Endothelial cell (in vitro differentiated cells): Measurements from ENCODE around the gene SARS1. TPM values are rescaled to one million over a fixed set of nuclear protein-coding genes. Genes with fewer than 3 reads are reported as not detected.

ENCODE experiments used
- DNase-seq: peaks from one replicate; pipeline ENCODE4 v3.0.0; 2021; ENCODE audit warnings: low spot score
- H3K27ac Mint-ChIP-seq: one replicate; pipeline ENCODE4 v1.8.0; 2021; ENCODE audit warnings: mixed read lengths, inconsistent platforms; ENCODE audit not compliant: unreplicated experiment
- H3K27me3 Mint-ChIP-seq: one replicate; pipeline ENCODE4 v1.8.0; 2021; ENCODE audit warnings: mild to moderate bottlenecking, moderate library complexity, mixed read lengths, inconsistent platforms; ENCODE audit not compliant: unreplicated experiment
- H3K36me3 Mint-ChIP-seq: one replicate; pipeline ENCODE4 v1.8.0; 2021; ENCODE audit warnings: mild to moderate bottlenecking, low read depth, mixed read lengths, inconsistent platforms; ENCODE audit not compliant: unreplicated experiment
- H3K4me1 Mint-ChIP-seq: one replicate; pipeline ENCODE4 v1.8.0; 2021; ENCODE audit warnings: mild to moderate bottlenecking, mixed read lengths, inconsistent platforms; ENCODE audit not compliant: unreplicated experiment
- H3K4me3 Mint-ChIP-seq: one replicate; pipeline ENCODE4 v1.8.0; 2021; ENCODE audit warnings: mild to moderate bottlenecking, mixed read lengths, inconsistent platforms; ENCODE audit not compliant: unreplicated experiment
- H3K9me3 Mint-ChIP-seq: one replicate; pipeline ENCODE4 v1.8.0; 2021; ENCODE audit warnings: mixed read lengths, inconsistent platforms; ENCODE audit not compliant: unreplicated experiment
- CTCF ChIP-seq: fragments of 200-600 bp; sonication (generic); IDR thresholded peaks from one replicate; pipeline ENCODE4 v1.5.0; 2021; ENCODE audit warnings: antibody characterized with exemption; ENCODE audit not compliant: unreplicated experiment
- total RNA-seq: library from RNA; stranded (reverse); fragmentation: NEBNext Ultra II Directional; extraction: Animal tissue kit (Norgen Biotek cat#: 25700); gene quantifications from one replicate; pipeline ENCODE4 v1.2.1, GENCODE V29; 2021; ENCODE audit not compliant: unreplicated experiment

Gene SARS1
- total RNA-seq, 1 donor from 2014 or later: 125 TPM

- Mint-ChIP-seq H3K27ac (no peak overlapping the region), H3K9me3 (no peaks in the 10 kb centered on the region), H3K4me1 (peaks cover 28% of the 10 kb centered on the region), H3K27me3 (peaks cover 6% of the 10 kb centered on the region), H3K4me3 (no peak overlapping the region), H3K36me3 (no peaks in the 10 kb centered on the region)
- no peak for DNase-seq
- no peak for TF ChIP-seq CTCF
These were observed 21.3 kb upstream of the SARS1 start for GRCh38 chr1:109192433-109192832.

DNA sequence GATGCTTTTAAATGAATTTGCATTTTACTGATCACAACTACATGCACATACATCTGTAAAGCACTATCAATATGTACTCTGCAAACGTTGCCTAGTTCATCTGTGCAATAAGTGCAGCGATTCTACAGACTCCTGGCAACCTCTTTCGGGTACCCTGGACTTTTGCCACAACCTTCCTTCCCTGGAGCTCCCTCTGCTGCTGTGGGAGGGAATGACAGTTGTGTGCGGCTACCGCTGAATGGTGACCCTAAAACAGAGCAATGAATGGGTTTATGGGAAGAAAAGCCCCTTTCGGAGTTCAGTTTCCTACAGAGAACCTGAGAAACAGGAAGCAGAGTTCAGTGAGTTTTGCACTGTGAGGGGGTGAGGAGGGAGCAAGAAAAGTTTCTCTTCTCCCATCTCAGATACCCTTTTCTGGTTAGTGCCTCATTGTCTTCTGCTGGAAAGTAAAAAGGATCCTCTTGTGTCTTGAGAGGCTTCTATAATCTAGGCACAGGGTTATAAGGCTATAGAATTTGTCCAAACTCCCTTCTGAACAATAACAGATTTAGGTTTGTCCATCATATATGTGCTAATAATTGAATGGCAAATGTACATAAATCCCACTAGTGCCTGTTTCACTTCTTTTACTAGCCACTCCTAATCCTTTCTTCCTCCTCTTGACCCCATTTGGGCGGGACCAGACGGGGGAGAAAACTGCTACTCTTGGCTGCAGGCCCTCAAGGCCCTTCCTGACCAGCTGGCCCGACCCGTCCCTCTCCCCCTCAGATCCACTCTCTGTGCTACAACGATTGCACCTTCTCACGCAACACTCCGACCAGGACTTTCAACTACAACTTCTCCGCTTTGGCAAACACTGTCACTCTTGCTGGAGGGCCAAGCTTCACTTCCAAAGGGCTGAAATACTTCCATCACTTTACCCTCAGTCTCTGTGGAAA lies 19.8 kb upstream of the SARS1 start:
- Mint-ChIP-seq H3K36me3 (no peaks in the 10 kb centered on the region), H3K9me3 (no peaks in the 10 kb centered on the region), H3K4me3 (no peak overlapping the region), H3K27me3 (peaks cover 6% of the 10 kb centered on the region), H3K4me1 (peaks cover 30% of the 10 kb centered on the region), H3K27ac (no peak overlapping the region)
- DNase-seq: peak; percentile 75
- peak; percentile 65 for TF ChIP-seq CTCF

GRCh38 chr1:109197158-109198042 lies 16.3 kb upstream of the SARS1 start:
- TF ChIP-seq CTCF: no peak
- Mint-ChIP-seq H3K36me3 (no peaks in the 10 kb centered on the region), H3K27ac (peak overlapping the region; percentile 19), H3K4me1 (peaks cover 9% of the 10 kb centered on the region), H3K9me3 (no peaks in the 10 kb centered on the region), H3K27me3 (peaks cover 3% of the 10 kb centered on the region), H3K4me3 (no peak overlapping the region)
- DNase-seq: peak; percentile 26

GRCh38 chr1:109198043-109198695 lies 15.5 kb upstream of the SARS1 start:
- Mint-ChIP-seq H3K27ac (peak overlapping the region; percentile 19), H3K36me3 (no peaks in the 10 kb centered on the region), H3K27me3 (peaks cover 5% of the 10 kb centered on the region), H3K4me3 (no peak overlapping the region), H3K9me3 (no peaks in the 10 kb centered on the region), H3K4me1 (peaks cover 9% of the 10 kb centered on the region)
- TF ChIP-seq CTCF: no peak
- DNase-seq: no peak
